HS-27A (cell line): Measurements from ENCODE around the gene SCUBE1.

Experiments used
- DNase-seq: peaks from one replicate; pipeline ENCODE4 v3.0.0-alpha.2; 2012; ENCODE audit warnings: low read depth, missing footprints

SCUBE1 gene

GRCh38 chr22:43155789-43156188 is 187.4 kb downstream of the SCUBE1 start:
- DNase-seq = no peak

- DNase-seq = no peak
Measured at GRCh38 chr22:43154887-43155536, 188.2 kb downstream of the SCUBE1 start.

DNA sequence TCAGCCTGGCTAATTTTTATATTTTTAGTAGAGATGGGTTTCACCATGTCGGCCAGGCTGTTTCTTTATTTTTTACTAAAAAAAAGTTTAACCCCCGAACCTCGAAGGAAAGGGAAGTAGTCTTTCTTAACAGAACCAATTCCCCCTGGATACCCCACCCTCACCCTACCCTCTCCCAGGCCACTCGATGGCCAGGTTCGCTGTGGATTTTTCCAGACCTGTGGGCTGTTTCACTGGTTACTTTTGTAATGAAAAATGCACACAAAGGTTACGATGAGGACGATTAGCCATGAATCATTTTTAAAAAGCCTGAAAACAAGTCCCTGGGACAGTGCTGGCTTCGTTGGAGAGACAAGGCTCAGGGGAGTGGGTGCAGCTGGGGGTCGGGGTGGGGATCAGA is 189.3 kb downstream of the SCUBE1 start:
- DNase-seq = no peak

DNA sequence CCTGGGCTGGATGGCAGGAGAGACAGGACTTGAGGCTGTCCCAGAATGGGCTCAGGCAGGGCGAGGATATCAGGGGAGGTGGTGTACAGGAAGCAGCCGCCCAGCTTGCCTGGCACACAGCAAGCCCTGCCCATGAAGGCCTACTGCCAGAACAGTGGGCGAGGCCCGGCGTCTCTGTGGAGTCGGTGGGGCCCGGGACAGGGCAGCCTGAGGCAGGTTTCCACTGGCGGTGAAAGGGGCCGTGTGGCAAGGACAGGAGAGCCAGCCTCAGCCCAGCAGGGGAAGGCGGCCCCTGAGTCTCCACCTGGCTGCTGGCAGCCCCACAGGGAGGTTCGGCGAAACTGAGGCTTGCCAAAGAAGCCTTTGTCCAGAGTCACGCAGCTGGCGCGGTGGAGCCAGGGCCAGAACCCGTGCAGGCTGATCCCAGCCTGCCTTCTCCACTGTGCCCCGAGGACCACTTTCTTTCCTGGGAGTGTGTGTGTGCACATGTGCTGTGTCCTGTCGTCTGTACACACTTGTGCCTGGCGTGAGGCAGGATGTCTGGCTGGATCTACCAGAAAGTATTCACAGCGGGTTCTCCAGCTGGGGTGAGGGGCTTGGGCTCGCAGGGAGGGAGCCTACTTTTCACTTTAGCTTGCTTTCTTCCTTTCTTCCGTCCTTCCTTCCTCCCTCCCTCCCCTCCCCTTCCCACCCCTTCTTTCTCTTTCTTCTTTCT is 190.7 kb downstream of the SCUBE1 start:
- no peak for DNase-seq

- no peak for DNase-seq
Measured at GRCh38 chr22:43152003-43152356, 191.2 kb downstream of the SCUBE1 start.

DNA sequence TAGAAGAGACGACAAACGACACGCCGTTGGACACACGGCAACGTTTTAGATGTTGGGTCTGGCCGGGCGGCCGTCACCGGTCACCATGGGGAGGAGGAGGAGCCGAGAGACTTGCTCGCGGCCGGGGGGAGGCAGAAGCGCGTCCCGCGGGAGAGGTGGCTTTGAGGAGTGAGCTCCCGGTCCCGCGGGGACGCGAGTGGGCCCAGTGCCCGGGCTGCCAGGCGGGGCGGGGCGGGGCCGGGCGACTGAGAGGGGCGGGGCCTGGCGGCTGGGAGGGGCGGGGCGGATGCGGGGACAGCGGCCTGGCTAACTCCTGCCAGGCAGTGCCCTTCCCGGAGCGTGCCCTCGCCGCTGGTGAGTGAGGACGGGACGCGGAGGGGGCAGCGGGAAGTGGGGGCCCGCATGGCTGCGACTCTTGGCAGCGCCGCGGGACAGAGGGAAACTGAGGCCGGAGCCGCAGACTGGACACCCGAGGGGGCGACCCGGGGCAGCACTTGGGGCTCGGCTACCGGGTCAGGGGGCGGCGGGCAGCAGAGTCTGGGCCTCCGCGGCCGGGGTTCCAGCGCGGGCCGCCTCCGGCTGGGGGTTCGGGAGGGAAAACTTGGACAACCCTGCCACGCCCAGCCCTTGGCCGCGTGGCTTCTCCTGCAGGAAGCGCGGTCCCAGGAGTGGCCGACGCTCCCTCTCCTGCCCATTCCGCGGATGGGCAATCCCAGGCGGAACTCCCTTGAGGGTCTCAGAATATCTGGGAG is 191.7 kb downstream of the SCUBE1 start, which contains the start of gene TSPO:
Gene TSPO (plus strand): TSS at position 309 of the 752 bp plus-strand sequence. CDS start 7,680 bp downstream, outside the sequence.
- no peak for DNase-seq

- DNase-seq = no peak
Measured at GRCh38 chr22:43150731-43151206, 192.4 kb downstream of the SCUBE1 start.

DNA sequence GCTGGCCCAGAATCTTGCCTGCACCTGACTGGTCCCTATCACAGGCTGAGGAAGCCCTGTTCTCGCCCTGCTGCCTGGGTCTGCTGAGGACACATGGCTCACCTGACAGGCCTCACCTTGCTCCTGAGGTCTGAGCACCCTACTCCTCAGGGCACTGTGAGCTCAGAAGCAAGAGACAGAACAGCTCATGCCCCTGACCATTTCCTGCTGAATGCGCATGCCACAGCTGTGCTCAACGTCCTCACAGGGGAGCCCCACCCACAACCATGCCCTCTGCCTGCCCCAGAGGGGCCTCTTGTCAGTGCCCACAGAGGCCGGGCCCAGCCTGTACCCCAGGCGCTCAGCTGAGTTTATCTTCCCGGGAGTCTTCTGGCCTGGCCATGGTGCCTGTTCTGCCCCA is 194.6 kb downstream of the SCUBE1 start:
- no peak for DNase-seq

GRCh38 chr22:43147821-43148220 is 195.4 kb downstream of the SCUBE1 start:
- DNase-seq = no peak
